Measurements from ENCODE around the gene JAM3.

The JAM3 gene

GRCh38 chr11:134157451-134157850 lies 88.6 kb downstream of the JAM3 start:
- no peak for TF ChIP-seq CTCF (IDR thresholded peaks at IDR 0.05; ENCODE audit: poor library complexity, severe bottlenecking)
- Histone ChIP-seq H3K36me3 (ENCODE audit: low read depth) (peaks cover 64% of the 10 kb centered on the region), H3K27ac (ENCODE audit: poor library complexity, severe bottlenecking) (no peak overlapping the region), H3K27me3 (ENCODE audit: insufficient read depth, poor library complexity, severe bottlenecking) (no peaks in the 10 kb centered on the region), H3K4me1 (ENCODE audit: insufficient read depth, poor library complexity, severe bottlenecking) (no peaks in the 10 kb centered on the region), H3K4me3 (ENCODE audit: severe bottlenecking) (no peak overlapping the region), H3K9me3 (ENCODE audit: severe bottlenecking) (no peaks in the 10 kb centered on the region)
- ATAC-seq (ENCODE audit: low read depth) (no peak), DNase-seq (ENCODE audit: low spot score) (no peak)

GRCh38 chr11:134158023-134158422 lies 89.2 kb downstream of the JAM3 start:
- Histone ChIP-seq H3K36me3 (ENCODE audit: low read depth) (peaks cover 64% of the 10 kb centered on the region), H3K4me1 (ENCODE audit: insufficient read depth, poor library complexity, severe bottlenecking) (no peaks in the 10 kb centered on the region), H3K27me3 (ENCODE audit: insufficient read depth, poor library complexity, severe bottlenecking) (no peaks in the 10 kb centered on the region), H3K9me3 (ENCODE audit: severe bottlenecking) (no peaks in the 10 kb centered on the region), H3K27ac (ENCODE audit: poor library complexity, severe bottlenecking) (no peak overlapping the region), H3K4me3 (ENCODE audit: severe bottlenecking) (no peak overlapping the region)
- no peak for TF ChIP-seq CTCF (IDR thresholded peaks at IDR 0.05; ENCODE audit: poor library complexity, severe bottlenecking)
- DNase-seq (ENCODE audit: low spot score) (no peak), ATAC-seq (ENCODE audit: low read depth) (no peak)

- ATAC-seq (ENCODE audit: low read depth): no peak
- Histone ChIP-seq H3K9me3 (ENCODE audit: severe bottlenecking) (no peaks in the 10 kb centered on the region), H3K36me3 (ENCODE audit: low read depth) (peaks cover 63% of the 10 kb centered on the region), H3K4me3 (ENCODE audit: severe bottlenecking) (no peak overlapping the region), H3K4me1 (ENCODE audit: insufficient read depth, poor library complexity, severe bottlenecking) (no peaks in the 10 kb centered on the region), H3K27ac (ENCODE audit: poor library complexity, severe bottlenecking) (no peak overlapping the region), H3K27me3 (ENCODE audit: insufficient read depth, poor library complexity, severe bottlenecking) (no peaks in the 10 kb centered on the region)
- no peak for TF ChIP-seq CTCF (IDR thresholded peaks at IDR 0.05; ENCODE audit: poor library complexity, severe bottlenecking)
- no peak for DNase-seq (ENCODE audit: low spot score)
Observed at GRCh38 chr11:134159652-134160051, 90.8 kb downstream of the JAM3 start.

GRCh38 chr11:134164490-134165370 lies 95.9 kb downstream of the JAM3 start:
- ATAC-seq (ENCODE audit: low read depth): no peak
- Histone ChIP-seq H3K4me3 (ENCODE audit: severe bottlenecking) (no peak overlapping the region), H3K9me3 (ENCODE audit: severe bottlenecking) (no peaks in the 10 kb centered on the region), H3K27ac (ENCODE audit: poor library complexity, severe bottlenecking) (no peak overlapping the region), H3K36me3 (ENCODE audit: low read depth) (peaks cover 55% of the 10 kb centered on the region), H3K27me3 (ENCODE audit: insufficient read depth, poor library complexity, severe bottlenecking) (no peaks in the 10 kb centered on the region), H3K4me1 (ENCODE audit: insufficient read depth, poor library complexity, severe bottlenecking) (no peaks in the 10 kb centered on the region)
- DNase-seq (ENCODE audit: low spot score): no peak
- TF ChIP-seq CTCF (IDR thresholded peaks at IDR 0.05; ENCODE audit: poor library complexity, severe bottlenecking): no peak
